Liver (tissue), 9 donors: ENCODE data around the gene EXD3. TPM values are rescaled to one million over a fixed set of nuclear protein-coding genes. Genes with fewer than 3 reads are reported as not detected.

Experiments used
- DNase-seq: peaks from one replicate; pipeline ENCODE4 v3.0.0-alpha.2; 2017; ENCODE audit warnings: low spot score
- H3K27ac ChIP-seq, 2 donors: one replicate each; pipeline ENCODE4 v1.7.0; 2013; ENCODE audit warnings: inconsistent platforms in 2 of 2, low read length in 2 of 2, control low read depth in 1 of 2, low read depth in 1 of 2, mild to moderate bottlenecking in 1 of 2
- H3K27me3 ChIP-seq, 4 donors: one replicate each; pipeline versions ENCODE4 v1.6.1 to v1.7.0; 2013; ENCODE audit warnings: low read length in 3 of 4, inconsistent platforms in 1 of 4, mild to moderate bottlenecking in 1 of 4, moderate library complexity in 1 of 4; ENCODE audit not compliant: control insufficient read depth in 4 of 4, insufficient read depth in 4 of 4
- H3K36me3 ChIP-seq, 4 donors: one replicate each; pipeline versions ENCODE4 v1.6.1 to v1.7.0; 2013; ENCODE audit warnings: low read length in 3 of 4, mild to moderate bottlenecking in 3 of 4, low read depth in 1 of 4, moderate library complexity in 1 of 4; ENCODE audit not compliant: control insufficient read depth in 4 of 4, insufficient read depth in 3 of 4
- H3K4me1 ChIP-seq, 4 donors: one replicate each; pipeline versions ENCODE4 v1.6.1 to v1.7.0; 2013; ENCODE audit warnings: low read length in 3 of 4, mild to moderate bottlenecking in 3 of 4, moderate library complexity in 1 of 4; ENCODE audit not compliant: control insufficient read depth in 4 of 4, insufficient read depth in 4 of 4
- H3K4me3 ChIP-seq, 3 donors: one replicate each; pipeline versions ENCODE4 v1.6.1 to v1.7.0; 2013; ENCODE audit warnings: low read length in 3 of 3, control low read depth in 1 of 3, low read depth in 1 of 3, mild to moderate bottlenecking in 1 of 3
- H3K9ac ChIP-seq, 2 donors: one replicate each; pipeline ENCODE4 v1.7.0; 2013; ENCODE audit warnings: low read length in 2 of 2, mild to moderate bottlenecking in 2 of 2, moderate library complexity in 2 of 2, control low read depth in 1 of 2, low read depth in 1 of 2
- H3K9me3 ChIP-seq, 4 donors: one replicate each; pipeline versions ENCODE4 v1.6.1 to v1.7.0; 2013; ENCODE audit warnings: low read length in 3 of 4; ENCODE audit not compliant: control insufficient read depth in 4 of 4
- EGR1 ChIP-seq, 2 donors: IDR thresholded peaks; 2 replicates each; pipeline ENCODE4 v1.6.1; 2016 to 2018; ENCODE audit warnings: antibody characterized with exemption in 2 of 2, low read depth in 2 of 2
- FOXA1 ChIP-seq: IDR thresholded peaks from 2 replicates; pipeline ENCODE4 v1.6.1; 2016; ENCODE audit warnings: antibody characterized with exemption
- FOXA2 ChIP-seq: IDR thresholded peaks from 2 replicates; pipeline ENCODE4 v1.6.1; 2016; ENCODE audit warnings: antibody characterized with exemption
- GABPA ChIP-seq, 2 donors: IDR thresholded peaks in 1 of 2; conservative IDR thresholded peaks in 1 of 2; 2 replicates each; pipeline ENCODE4 v1.6.1; 2016; ENCODE audit warnings: antibody characterized with exemption in 2 of 2, mild to moderate bottlenecking in 1 of 2, moderate library complexity in 1 of 2
- HNF4A ChIP-seq, 2 donors: conservative IDR thresholded peaks; 2 replicates each; pipeline ENCODE4 v1.6.1; 2016; ENCODE audit warnings: antibody characterized with exemption in 2 of 2, mild to moderate bottlenecking in 2 of 2
- HNF4G ChIP-seq: IDR thresholded peaks from 2 replicates; pipeline ENCODE4 v1.6.1; 2016; ENCODE audit warnings: antibody characterized with exemption
- JUND ChIP-seq, 2 donors: IDR thresholded peaks; 2 replicates each; pipeline ENCODE4 v1.6.1; 2016; ENCODE audit warnings: antibody characterized with exemption in 2 of 2
- NR2F2 ChIP-seq: IDR thresholded peaks from 2 replicates; pipeline ENCODE4 v1.6.1; 2016; ENCODE audit warnings: antibody characterized with exemption
- RAD21 ChIP-seq, 2 donors: IDR thresholded peaks; 2 replicates each; pipeline ENCODE4 v1.6.1; 2016; ENCODE audit warnings: antibody characterized with exemption in 2 of 2, mild to moderate bottlenecking in 2 of 2
- RXRA ChIP-seq, 2 donors: IDR thresholded peaks; 2 replicates each; pipeline ENCODE4 v1.6.1; 2017 to 2018; ENCODE audit warnings: antibody characterized with exemption in 2 of 2, mild to moderate bottlenecking in 1 of 2
- SP1 ChIP-seq: IDR thresholded peaks from 2 replicates; pipeline ENCODE4 v1.6.1; 2018; ENCODE audit warnings: antibody characterized with exemption, mild to moderate bottlenecking
- TAF1 ChIP-seq: conservative IDR thresholded peaks from 2 replicates; pipeline ENCODE4 v1.6.1; 2016; ENCODE audit warnings: antibody characterized with exemption, mild to moderate bottlenecking
- YY1 ChIP-seq: IDR thresholded peaks from 2 replicates; pipeline ENCODE4 v1.6.1; 2016; ENCODE audit warnings: antibody characterized with exemption, mild to moderate bottlenecking
- WGBS: extraction: QIAGEN DNeasy Blood & Tissue Kit; methylation state at CpG from one replicate; pipeline ENCODE4 v1.1.7; 2013; 5-methylcytosine and 5-hydroxymethylcytosine counted together
- polyA plus RNA-seq, 2 donors: library from polyadenylated mRNA; stranded (reverse) in 1 of 2; unstranded in 1 of 2; fragments of 200-250 nt in 1 of 2; fragments of >200 nt in 1 of 2; fragmentation: Nextera tagmentation in 1 of 2; extraction: Ambion mirVana in 1 of 2; gene quantifications; one replicate each; pipeline versions ENCODE4 v1.2.1 to v1.2.3, GENCODE V29; 2013 to 2015
- total RNA-seq, 2 donors: library from RNA; depleted of rRNA; stranded (reverse); fragments of >200 nt; gene quantifications; one replicate each; pipeline ENCODE4 v1.2.3, GENCODE V29; 2014
- TF ChIP-seq, protein P1 (sequence below): IDR thresholded peaks from 2 replicates; pipeline ENCODE4 v1.6.1; 2016; ENCODE audit warnings: antibody characterized with exemption, mild to moderate bottlenecking
- TF ChIP-seq, protein P2 (sequence below): IDR thresholded peaks from 2 replicates; pipeline ENCODE4 v1.6.1; 2016; ENCODE audit warnings: antibody characterized with exemption
- TF ChIP-seq, protein P3 (sequence below): IDR thresholded peaks from 2 replicates; pipeline ENCODE4 v1.6.1; 2016; ENCODE audit warnings: antibody characterized with exemption
- TF ChIP-seq, protein P4 (sequence below): IDR thresholded peaks from 2 replicates; pipeline ENCODE4 v1.6.1; 2016; ENCODE audit warnings: antibody characterized with exemption
- TF ChIP-seq, protein P5 (sequence below): fragments of 150-350 bp; IDR thresholded peaks from 2 replicates; pipeline ENCODE4 v1.5.1; 2017; ENCODE audit warnings: improper control_type of control experiment, low read depth, low read length; ENCODE audit not compliant: missing input control
- donor health status: healthy.
- donor health status: healthy.
- donor health status: healthy.
- donor health status: healthy.
- donor health status: healthy.

The EXD3 gene, protein sequence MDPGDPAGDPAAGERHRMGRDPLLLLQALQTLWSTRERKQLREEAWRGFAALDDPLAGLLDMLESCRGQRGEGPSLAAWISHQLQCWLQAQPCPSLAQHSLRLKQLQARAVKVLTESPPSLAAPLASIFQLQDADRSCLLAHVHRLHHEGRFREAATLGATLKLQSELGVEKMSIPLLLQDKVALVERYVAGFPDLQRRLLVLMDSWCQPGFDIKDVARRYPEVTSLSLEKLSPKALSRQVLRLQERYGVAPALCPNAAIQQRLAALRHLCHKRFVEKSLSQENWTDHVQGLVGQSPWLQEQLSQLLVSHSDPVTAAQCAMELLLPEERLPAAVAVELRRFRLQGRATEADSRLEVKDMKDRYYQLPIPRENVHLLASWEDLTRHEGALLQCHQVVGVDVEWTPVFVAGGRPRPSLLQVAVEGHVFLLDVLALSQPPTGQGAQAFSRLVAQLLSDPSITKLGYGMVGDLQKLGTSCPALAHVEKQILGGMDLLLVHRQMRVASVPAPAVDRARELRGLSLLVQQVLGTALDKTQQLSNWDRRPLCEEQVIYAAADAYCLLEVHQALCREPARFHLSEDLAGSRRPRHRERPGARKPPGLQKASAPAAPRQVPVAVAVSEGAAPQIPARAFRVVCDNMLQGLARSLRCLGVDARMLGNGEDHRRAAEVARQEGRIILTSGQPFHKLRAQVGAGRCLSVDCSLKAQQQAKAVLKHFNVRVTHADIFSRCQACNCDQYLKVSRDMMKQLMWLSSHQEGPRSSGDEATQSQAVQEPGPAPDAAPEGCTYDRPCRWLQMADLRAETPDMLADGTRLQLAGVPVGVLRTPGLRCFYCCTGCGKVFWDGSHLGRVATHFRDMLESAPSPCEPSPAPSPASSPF
- total RNA-seq (1 to 10 TPM; 2.5 to 6.7 TPM), polyA plus RNA-seq (1 to 10 TPM; 3.6 to 3.7 TPM)

DNA sequence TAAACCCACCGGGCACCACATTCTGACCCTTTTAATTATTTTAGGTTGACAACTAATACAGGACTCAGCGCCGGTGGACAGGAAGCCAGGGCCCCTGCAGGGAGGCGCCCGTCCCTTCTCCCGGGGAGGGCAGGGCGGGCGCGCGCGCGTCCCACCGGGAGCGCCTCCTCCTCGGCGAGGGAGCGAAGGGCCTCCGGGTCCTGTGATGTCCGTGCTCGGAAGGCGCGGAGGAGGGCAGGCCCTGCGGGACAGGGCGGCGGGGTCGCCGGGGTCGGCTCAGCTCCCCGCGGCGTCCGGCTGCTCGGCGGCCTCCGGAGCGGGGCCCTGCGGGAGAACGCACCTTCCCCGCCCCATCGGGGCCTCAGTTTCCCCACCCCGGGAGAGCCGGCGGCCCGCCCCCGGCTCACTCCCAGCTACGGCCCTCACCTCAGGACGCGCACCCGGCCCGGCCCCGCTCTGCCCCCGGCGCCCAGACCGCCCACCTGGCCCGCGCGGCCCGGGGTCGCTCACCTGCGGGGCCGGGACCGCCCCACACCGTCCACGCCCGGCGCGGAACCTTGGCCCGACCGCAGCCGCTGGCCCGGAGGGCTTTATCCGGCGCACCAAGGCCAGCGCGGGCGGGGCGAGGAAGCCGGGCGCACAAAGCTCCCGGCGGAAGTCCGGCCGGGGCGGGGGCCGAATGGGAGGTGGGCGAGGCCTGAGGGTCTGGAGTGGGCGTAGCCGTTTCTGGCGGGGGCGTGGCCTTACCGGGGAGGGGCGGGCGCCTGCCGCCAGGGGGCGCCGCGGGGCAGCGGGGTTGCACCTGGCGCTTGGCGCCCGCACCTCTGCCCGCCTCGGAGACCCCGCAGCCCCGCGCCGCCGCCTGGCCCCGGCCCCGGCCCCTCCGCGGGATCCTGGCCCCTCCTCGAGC lies at the start of gene EXD3, which contains the start of gene NOXA1:
TSS of gene EXD3 (minus strand) at position 559 of the 910 bp plus-strand sequence. CDS start 27,805 bp downstream, outside the sequence.
TSS of gene NOXA1 (plus strand) at position 790 of the 910 bp plus-strand sequence. CDS start 137 bp downstream, outside the sequence.
- H3K36me3 ChIP-seq, result no peaks in the 10 kb centered on the region
- no peaks in the 10 kb centered on the region for H3K9me3 ChIP-seq
- peak within 1 kb of the TSS; percentile 66 to 98 (median 89) for H3K4me3 ChIP-seq
- no peak for TF ChIP-seq RXRA (IDR thresholded peaks at IDR 0.05)
- TF ChIP-seq, protein P1, sequence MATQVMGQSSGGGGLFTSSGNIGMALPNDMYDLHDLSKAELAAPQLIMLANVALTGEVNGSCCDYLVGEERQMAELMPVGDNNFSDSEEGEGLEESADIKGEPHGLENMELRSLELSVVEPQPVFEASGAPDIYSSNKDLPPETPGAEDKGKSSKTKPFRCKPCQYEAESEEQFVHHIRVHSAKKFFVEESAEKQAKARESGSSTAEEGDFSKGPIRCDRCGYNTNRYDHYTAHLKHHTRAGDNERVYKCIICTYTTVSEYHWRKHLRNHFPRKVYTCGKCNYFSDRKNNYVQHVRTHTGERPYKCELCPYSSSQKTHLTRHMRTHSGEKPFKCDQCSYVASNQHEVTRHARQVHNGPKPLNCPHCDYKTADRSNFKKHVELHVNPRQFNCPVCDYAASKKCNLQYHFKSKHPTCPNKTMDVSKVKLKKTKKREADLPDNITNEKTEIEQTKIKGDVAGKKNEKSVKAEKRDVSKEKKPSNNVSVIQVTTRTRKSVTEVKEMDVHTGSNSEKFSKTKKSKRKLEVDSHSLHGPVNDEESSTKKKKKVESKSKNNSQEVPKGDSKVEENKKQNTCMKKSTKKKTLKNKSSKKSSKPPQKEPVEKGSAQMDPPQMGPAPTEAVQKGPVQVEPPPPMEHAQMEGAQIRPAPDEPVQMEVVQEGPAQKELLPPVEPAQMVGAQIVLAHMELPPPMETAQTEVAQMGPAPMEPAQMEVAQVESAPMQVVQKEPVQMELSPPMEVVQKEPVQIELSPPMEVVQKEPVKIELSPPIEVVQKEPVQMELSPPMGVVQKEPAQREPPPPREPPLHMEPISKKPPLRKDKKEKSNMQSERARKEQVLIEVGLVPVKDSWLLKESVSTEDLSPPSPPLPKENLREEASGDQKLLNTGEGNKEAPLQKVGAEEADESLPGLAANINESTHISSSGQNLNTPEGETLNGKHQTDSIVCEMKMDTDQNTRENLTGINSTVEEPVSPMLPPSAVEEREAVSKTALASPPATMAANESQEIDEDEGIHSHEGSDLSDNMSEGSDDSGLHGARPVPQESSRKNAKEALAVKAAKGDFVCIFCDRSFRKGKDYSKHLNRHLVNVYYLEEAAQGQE, result peak; percentile 29
- peak; percentile 39 for TF ChIP-seq SP1
- TF ChIP-seq FOXA2, result no peak
- TF ChIP-seq, protein P2, sequence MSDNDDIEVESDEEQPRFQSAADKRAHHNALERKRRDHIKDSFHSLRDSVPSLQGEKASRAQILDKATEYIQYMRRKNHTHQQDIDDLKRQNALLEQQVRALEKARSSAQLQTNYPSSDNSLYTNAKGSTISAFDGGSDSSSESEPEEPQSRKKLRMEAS, result no peak
- no peak for TF ChIP-seq HNF4G
- peak; percentile 77 to 90 for TF ChIP-seq GABPA (IDR thresholded peaks at IDR 0.05 in 1 of 2, conservative IDR thresholded peaks at IDR 0.05 in 1 of 2)
- TF ChIP-seq, protein P3, sequence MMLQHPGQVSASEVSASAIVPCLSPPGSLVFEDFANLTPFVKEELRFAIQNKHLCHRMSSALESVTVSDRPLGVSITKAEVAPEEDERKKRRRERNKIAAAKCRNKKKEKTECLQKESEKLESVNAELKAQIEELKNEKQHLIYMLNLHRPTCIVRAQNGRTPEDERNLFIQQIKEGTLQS, result no peak
- TF ChIP-seq, protein P4, sequence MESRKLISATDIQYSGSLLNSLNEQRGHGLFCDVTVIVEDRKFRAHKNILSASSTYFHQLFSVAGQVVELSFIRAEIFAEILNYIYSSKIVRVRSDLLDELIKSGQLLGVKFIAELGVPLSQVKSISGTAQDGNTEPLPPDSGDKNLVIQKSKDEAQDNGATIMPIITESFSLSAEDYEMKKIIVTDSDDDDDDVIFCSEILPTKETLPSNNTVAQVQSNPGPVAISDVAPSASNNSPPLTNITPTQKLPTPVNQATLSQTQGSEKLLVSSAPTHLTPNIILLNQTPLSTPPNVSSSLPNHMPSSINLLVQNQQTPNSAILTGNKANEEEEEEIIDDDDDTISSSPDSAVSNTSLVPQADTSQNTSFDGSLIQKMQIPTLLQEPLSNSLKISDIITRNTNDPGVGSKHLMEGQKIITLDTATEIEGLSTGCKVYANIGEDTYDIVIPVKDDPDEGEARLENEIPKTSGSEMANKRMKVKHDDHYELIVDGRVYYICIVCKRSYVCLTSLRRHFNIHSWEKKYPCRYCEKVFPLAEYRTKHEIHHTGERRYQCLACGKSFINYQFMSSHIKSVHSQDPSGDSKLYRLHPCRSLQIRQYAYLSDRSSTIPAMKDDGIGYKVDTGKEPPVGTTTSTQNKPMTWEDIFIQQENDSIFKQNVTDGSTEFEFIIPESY, result no peak
- no peak for TF ChIP-seq JUND (IDR thresholded peaks at IDR 0.05)
- no peak for TF ChIP-seq NR2F2
- TF ChIP-seq HNF4A (conservative IDR thresholded peaks at IDR 0.05), result no peak
- TF ChIP-seq, protein P5, sequence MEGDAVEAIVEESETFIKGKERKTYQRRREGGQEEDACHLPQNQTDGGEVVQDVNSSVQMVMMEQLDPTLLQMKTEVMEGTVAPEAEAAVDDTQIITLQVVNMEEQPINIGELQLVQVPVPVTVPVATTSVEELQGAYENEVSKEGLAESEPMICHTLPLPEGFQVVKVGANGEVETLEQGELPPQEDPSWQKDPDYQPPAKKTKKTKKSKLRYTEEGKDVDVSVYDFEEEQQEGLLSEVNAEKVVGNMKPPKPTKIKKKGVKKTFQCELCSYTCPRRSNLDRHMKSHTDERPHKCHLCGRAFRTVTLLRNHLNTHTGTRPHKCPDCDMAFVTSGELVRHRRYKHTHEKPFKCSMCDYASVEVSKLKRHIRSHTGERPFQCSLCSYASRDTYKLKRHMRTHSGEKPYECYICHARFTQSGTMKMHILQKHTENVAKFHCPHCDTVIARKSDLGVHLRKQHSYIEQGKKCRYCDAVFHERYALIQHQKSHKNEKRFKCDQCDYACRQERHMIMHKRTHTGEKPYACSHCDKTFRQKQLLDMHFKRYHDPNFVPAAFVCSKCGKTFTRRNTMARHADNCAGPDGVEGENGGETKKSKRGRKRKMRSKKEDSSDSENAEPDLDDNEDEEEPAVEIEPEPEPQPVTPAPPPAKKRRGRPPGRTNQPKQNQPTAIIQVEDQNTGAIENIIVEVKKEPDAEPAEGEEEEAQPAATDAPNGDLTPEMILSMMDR, result peak; percentile 85
- no peak for TF ChIP-seq TAF1
- no peak for TF ChIP-seq EGR1 (IDR thresholded peaks at IDR 0.05; ENCODE audit: low read depth in 2 of 2)
- no peak for TF ChIP-seq YY1
- peak in 1 of 2 donors; percentile 53 for TF ChIP-seq RAD21 (IDR thresholded peaks at IDR 0.05)
- TF ChIP-seq FOXA1, result no peak
- peaks cover 5 to 17% (median 11%) of the 10 kb centered on the region in 4 donors for H3K4me1 ChIP-seq
- H3K9ac ChIP-seq, result peak within 1 kb of the TSS; percentile 4 to 77
- 1% methylated on average over 113 of the region's 113 CpGs for WGBS
- H3K27me3 ChIP-seq, result no peaks in the 10 kb centered on the region
- DNase-seq, result peak; percentile 96
- peak within 1 kb of the TSS in 1 of 2 donors; percentile 42 for H3K27ac ChIP-seq
